GM06990 (cell line): ENCODE results near the gene RNF141.

Experiments
- DNase-seq: peaks from one replicate; pipeline ENCODE4 v3.0.0-alpha.2; 2011; ENCODE audit not compliant: insufficient read length; ENCODE audit errors: extremely low read depth
- H3K27me3 ChIP-seq: replicated peaks from 2 replicates; pipeline ENCODE4 v1.6.0; 2011; ENCODE audit warnings: low read length; ENCODE audit not compliant: control insufficient read depth, insufficient read depth
- H3K36me3 ChIP-seq: 2 replicates; pipeline ENCODE4 v1.5.1; 2011; ENCODE audit warnings: low read length; ENCODE audit not compliant: control insufficient read depth, insufficient read depth
- H3K4me3 ChIP-seq: replicated peaks from 2 replicates; pipeline ENCODE4 v1.5.1; 2011; ENCODE audit warnings: low read depth, mild to moderate bottlenecking, control low read depth, low read length
- CTCF ChIP-seq: IDR thresholded peaks from 2 replicates; pipeline ENCODE4 v1.5.1; 2011; ENCODE audit warnings: low read length, control low read depth, mild to moderate bottlenecking, inconsistent platforms; ENCODE audit not compliant: insufficient read depth, poor library complexity, severe bottlenecking

Gene RNF141

GRCh38 chr11:10520562-10520961, 20.4 kb downstream of the RNF141 start:
- TF ChIP-seq CTCF, result no peak
- H3K36me3 ChIP-seq, result no peaks in the 10 kb centered on the region

GRCh38 chr11:10519630-10520029, 21.4 kb downstream of the RNF141 start:
- DNase-seq, result no peak
- no peaks in the 10 kb centered on the region for H3K36me3 ChIP-seq
- H3K4me3 ChIP-seq, result no peak overlapping the region
- no peak for TF ChIP-seq CTCF
- no peaks in the 10 kb centered on the region for H3K27me3 ChIP-seq

More at GRCh38 chr11:10520562-10520961, 20.4 kb downstream of the RNF141 start:
- H3K27me3 ChIP-seq, result no peaks in the 10 kb centered on the region
- DNase-seq, result no peak
- no peak overlapping the region for H3K4me3 ChIP-seq

- Histone ChIP-seq H3K36me3 (no peaks in the 10 kb centered on the region), H3K27me3 (no peaks in the 10 kb centered on the region), H3K4me3 (no peak overlapping the region)
- no peak for TF ChIP-seq CTCF
- no peak for DNase-seq
Observed at GRCh38 chr11:10518891-10519290, 22.1 kb downstream of the RNF141 start.

GRCh38 chr11:10518123-10518522, 22.9 kb downstream of the RNF141 start:
- Histone ChIP-seq H3K4me3 (no peak overlapping the region), H3K36me3 (no peaks in the 10 kb centered on the region), H3K27me3 (no peaks in the 10 kb centered on the region)
- DNase-seq, result no peak
- no peak for TF ChIP-seq CTCF

GRCh38 chr11:10515418-10515817, 25.6 kb downstream of the RNF141 start:
- Histone ChIP-seq H3K27me3 (no peaks in the 10 kb centered on the region), H3K4me3 (no peak overlapping the region), H3K36me3 (no peaks in the 10 kb centered on the region; the same call in 1 of the 2 replicates)
- TF ChIP-seq CTCF, result no peak
- DNase-seq, result no peak

- DNase-seq, result no peak
- Histone ChIP-seq H3K36me3 (no peaks in the 10 kb centered on the region; the same call in 1 of the 2 replicates), H3K4me3 (no peak overlapping the region), H3K27me3 (no peaks in the 10 kb centered on the region)
- no peak for TF ChIP-seq CTCF
Observed at GRCh38 chr11:10514709-10515108, 26.3 kb downstream of the RNF141 start.
